NAMALWA (cell line): Measurements from ENCODE around the gene PDE4DIP.
"Not testable (repeated sequence)": the region's sequence is repeated elsewhere in the genome, so short reads cannot be mapped to it uniquely, and the experiment has no call there.

Experiments
- DNase-seq: peaks from one replicate; pipeline ENCODE4 v3.0.0-alpha.2; 2015; ENCODE audit warnings: low spot score

The PDE4DIP gene

DNA sequence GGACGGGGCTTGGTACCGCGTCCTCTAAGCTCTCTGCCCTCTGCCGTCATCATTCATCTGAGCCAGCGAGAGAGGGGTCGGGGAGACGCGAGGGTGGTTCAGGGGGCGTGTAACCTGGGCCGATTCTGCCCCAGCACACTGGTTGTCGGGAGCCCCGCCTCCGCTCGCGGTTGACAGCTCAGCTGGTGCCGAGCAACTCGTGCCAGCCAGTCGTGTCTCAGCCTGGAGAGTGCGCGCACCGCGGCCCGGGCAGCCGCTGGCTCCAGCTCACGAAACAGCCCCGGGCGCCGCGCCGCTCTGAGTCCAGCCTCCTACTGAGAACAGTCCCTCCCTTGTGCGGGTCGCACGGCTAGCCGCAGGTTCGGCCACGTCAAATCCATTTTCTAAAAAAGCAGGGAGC lies at the start of gene PDE4DIP:
TSS of gene PDE4DIP (plus strand) at position 209 of the 400 bp plus-strand sequence. CDS start 347 bp downstream, outside the sequence.
- DNase-seq: not testable (repeated sequence)

DNA sequence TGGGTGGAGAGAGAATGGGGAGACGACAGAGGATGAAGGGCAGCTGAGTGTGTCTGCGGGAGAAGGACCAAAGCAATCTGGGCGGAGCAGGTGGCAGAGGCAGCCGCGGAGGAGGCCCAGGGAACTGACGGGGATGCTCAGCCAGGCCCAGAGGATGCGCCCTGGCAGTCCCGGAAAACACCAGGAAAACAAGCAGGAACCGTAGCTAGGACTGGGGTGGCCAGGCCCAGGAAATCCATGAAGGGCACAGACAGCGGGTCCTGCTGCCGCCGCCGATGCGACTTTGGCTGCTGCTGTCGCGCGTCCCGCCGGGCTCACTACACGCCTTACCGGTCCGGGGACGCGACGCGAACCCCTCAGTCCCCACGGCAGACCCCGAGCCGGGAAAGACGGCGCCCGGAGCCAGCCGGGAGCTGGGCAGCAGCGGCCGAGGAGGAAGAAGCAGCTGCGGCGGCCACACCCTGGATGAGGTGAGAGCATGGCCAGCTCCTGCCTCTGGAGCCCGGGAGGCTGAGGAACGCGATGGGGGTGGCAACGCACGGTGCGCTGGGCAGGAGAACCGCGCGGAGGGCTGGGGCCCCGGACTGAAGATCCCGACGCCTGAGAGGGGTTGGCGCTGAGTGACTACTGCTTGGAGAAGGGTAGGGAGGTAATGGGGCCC lies 35.8 kb upstream of the PDE4DIP start:
- not testable (repeated sequence) for DNase-seq

DNA sequence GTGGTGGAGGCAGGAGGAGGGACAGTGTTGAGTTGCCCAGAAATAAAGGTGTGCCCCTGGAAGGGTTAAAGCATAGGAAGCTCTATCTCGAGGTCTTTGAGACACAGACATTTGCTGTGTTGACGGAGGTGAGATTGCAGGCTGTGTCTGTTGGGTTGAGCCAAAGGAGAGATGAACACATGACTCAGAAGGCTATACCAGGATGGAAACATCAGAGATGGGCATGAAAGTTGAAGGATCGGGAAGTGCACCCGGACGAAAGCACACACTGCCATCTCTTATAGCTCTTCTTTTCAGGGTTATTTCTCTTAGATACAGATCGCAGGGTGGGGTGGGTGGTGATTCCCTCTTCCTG lies 35.3 kb upstream of the PDE4DIP start:
- DNase-seq: not testable (repeated sequence)

DNA sequence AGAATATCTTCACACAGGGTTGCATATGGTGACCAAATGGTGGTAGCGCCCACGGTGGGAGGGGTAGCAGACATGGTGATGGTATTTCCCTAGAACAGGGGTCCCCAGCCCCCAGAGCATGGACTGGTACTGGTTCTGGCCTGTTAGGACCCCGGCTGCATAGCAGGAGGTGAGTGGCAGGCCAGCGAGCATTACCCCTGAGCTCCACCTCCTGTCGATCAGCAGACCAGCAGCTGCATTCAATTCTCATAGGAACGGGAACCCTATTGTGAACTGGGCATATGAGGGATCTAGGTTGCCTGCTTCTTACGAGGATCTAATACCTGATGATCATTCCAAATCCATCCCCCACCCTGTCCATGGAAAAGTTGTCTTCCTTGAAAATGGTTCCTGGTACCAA lies 22.0 kb upstream of the PDE4DIP start:
- not testable (repeated sequence) for DNase-seq

DNA sequence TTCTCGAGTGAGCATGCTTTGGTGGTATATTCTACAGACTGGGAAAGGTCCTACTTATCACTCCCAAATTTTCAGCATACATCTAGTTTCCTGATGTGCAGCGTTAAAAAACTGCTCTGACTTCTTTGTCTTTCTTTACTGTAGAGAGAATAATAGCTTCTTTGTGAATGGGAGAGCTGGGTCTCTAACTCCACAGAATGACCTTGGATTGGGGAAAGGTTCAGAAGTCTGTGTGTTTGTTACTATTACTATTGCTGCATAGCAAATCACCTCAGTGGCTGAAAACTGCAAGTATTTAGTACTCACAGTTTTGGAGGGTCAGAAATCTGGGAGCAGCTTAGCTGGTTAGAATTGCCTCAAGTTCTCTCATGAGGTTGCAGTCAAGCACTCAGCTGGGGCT lies 20.4 kb upstream of the PDE4DIP start:
- DNase-seq: not testable (repeated sequence)

DNA sequence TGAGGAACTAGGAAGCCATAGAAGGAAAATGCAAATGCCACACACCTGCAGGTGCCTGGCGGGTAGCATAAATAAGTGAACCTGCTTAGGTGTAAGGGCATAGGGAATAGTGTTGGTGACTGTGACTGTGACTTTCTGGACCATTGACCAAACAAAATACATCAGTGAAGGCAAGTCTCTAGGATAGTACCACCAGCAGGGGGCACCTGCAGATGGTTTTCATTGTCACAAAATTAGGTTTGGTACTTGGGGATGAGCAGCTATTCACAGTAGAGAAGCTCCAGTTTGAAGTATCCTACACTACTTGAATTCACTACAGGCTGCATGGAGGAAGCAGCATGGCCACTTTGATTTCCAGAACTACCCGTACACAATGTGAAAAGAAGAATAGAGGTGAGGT lies 19.2 kb upstream of the PDE4DIP start:
- DNase-seq: not testable (repeated sequence)

DNA sequence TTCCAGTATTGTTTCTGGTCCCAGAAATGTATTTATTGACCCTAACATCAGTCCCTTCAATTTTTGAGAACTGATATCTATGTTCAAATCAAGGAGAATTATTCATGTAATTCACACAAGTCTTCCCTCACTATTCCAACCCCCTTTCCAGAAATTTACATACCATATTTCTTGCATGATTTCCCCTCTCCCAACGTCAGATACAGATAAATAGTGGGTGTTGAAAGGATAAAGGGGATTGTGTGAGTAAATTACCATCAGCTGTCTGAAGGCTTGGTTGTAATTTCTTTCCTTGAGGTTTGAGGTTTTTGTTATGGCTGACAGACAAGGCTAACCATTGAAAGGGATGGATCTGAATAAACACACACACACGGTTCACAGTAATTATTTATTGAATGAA lies 15.7 kb upstream of the PDE4DIP start:
- not testable (repeated sequence) for DNase-seq

DNA sequence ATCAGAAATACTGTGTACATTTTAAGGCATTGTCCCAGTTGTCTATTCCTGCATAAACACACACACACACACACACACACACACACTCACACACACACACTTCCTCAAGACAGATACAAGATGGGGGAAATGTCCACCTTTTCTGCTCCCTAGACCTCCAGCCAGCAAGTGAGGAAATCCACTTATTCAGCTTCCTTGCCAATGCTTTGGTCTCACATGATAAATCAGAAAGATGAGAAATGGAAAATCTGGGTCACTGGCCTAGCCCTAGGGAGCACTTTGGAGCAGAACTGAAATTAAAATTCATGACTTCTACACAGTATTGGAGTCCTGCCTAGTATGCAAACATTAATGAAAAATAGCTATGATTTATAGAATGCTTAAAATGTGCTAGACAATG lies 15.3 kb upstream of the PDE4DIP start:
- DNase-seq: not testable (repeated sequence)

DNA sequence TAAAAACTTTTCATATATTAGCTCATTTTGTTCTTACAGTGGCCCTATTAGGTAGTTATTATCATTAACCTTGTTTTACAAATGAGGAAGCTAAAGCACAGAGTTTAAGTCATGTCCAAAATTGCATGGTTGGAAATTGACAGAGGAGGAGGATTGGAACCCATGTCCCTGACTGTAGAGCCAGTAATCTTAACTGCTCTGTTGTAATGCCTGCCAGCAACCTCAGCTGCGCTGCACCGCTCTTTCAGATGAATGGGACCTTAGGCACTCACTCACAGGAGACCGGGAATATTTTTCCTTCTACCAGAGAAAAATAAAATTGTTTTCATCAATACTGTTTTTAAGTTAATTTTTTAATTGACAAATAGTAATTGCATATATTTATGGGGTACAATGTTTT lies 14.9 kb upstream of the PDE4DIP start:
- DNase-seq: not testable (repeated sequence)

DNA sequence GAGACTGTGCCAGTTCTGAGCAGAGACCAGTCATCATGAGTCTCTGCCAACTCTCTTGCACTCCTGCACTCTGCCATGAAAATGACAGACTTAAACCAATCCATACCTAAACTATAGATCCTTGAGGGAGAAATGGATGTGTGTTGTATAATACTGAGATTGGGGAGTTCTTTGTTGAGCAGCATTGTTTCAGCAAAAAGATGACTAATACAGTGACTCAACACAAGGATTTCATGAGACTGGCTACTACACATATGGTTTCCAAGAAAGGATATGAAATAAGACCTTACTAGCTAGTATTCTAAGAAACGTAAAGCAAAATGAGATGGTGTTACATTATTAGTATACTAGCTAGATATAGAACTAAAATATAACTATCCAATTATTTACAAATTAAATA lies 3.0 kb upstream of the PDE4DIP start:
- not testable (repeated sequence) for DNase-seq

DNA sequence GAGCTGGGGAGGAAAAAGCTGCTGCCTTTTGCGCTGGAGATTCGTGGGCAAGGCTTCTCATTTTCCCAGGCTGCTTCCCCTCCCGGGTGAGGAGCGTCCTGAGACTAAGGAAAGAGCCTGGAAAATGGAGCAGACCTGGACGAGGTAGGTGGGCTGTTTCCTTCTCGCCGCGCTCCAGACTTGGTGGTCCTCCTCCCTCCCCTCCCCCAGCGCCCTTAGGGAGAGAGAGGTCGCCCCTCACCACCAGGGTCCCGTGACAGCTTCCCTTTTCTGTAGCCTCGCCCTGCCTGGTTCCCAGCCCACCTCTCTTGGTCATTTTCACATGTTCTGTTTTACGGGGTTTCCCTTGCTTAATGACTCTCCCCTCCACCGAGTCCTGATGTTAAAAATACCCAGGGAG lies 423 bp downstream of the PDE4DIP start:
- DNase-seq: not testable (repeated sequence)

DNA sequence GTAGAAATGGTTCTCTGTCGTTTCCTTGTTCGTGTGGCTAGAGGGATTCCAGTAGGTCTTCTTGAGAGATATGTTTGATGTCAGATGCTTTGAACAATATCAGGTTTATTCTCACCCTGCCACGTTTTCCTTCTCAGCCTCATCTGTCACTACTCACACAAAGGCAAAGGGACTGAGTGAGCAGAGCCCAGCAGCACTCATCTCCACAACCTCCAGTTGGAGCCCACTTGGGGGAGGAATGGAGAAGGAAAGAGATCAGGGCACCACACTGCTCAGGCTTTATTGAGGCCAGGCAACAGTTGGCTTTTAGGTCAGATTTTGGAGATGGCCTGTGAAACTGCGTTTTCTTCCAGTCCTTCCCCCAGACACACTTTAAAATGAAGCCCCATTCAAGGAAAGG lies 840 bp downstream of the PDE4DIP start:
- DNase-seq: not testable (repeated sequence)

DNA sequence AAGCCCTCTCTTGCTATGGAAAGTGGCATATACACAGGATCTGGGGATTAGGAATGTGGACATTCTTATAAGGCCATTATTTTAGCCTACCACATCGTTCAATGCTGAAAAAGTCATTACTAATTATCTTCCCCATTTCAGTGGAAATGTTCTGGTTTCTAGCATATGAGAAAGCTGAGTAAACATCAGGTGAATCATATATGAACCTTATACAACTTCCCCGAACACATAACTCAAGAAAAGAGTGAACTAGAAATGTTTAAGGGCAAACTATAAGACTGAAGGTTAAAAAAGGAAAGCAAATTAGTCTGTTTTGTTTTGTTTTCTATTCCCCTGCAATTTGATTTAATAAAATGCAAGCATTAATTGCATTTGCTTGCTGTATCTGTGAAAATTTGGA lies 6.1 kb downstream of the PDE4DIP start:
- DNase-seq: not testable (repeated sequence)

DNA sequence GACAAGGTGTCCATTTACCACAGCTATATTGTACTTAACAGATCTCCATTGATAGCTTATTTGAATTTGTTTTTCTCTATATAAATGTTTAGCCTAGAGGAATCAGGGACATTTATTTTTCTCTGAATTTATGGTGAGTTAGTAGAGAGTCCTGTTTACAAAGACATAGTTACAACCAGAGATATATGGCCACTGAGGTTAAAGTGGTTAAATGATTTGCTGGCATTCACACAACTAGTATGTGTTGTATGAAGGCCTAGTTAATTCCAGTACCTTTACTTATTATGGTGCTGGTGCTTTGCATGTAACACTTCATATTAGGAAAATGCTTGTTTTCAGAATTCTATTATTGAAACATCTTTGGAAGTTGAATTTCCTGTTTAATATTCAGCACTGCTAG lies 6.6 kb downstream of the PDE4DIP start:
- not testable (repeated sequence) for DNase-seq

DNA sequence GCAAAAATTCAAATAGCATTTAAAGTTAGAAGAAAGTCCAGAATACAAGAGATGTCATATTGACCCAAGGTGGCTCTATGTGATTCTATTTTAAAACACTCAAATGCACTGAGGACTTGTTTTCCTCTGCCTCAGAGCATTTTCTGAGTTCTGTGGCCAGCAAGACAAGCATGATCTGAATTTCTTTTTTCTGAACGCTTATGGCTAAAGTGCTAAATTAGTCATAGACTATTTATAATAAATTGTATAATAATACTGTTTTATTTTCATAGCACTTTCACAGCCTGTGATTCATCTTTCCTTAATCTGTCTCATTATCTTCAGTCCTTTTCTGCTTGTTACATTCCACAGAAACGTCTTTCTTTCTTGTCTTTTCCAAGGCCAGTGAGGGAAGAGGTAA lies 7.5 kb downstream of the PDE4DIP start:
- not testable (repeated sequence) for DNase-seq

DNA sequence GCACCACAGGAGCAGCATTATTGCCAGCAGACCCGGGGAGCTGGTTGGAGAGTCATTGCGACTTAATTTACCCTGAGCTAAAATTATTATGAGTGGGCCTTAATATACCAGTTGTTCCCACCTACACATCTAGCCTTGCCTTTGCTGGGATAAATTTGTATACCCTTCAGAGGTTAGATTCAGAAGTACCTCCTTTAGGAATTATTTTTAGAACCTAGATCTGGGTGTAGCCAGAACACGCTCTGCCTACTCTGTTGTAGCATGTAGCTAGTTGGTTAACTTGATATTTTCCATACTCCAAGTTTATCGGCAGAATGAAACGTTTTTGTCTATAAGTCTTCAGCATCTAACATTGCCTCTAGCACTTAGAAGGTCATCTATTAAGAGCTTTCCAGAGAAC lies 9.1 kb downstream of the PDE4DIP start:
- not testable (repeated sequence) for DNase-seq

DNA sequence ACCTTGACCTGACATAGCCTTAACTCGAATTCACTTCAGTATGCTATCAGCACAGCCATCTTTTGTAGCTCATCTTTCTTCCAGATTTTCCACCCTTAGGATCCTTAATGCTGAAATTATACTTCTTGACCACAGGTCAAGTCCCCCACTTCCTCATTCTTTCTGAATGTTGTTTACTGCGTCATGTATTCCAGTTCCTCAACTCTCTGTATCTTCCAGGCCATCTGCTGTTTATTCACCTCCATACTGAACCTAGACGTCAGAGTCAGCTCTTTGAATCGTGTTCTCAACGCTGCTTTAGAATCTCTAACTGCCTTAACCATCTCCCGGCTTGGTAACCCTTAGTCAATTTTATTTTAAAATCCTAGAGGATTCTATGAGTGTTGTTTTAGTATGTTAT lies 9.8 kb downstream of the PDE4DIP start:
- not testable (repeated sequence) for DNase-seq

DNA sequence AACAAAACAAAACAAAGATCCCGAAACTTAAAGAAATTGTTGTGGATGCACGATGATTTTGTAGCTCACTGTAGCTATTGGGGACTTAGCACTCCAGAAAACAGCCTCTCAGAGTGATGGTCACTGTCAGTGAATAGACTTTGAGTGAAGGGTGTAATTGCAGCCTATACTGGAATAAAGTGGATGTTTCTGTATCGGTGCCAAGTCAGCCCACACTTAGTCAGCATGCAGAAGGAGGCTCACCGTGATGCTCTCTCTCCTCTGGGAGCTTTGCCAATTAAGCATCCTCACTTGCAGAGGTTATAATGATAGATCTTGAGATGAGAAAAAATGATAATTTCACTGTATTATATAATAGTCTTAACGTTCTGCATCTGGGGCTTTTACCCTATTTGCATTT lies 11.1 kb downstream of the PDE4DIP start:
- not testable (repeated sequence) for DNase-seq

DNA sequence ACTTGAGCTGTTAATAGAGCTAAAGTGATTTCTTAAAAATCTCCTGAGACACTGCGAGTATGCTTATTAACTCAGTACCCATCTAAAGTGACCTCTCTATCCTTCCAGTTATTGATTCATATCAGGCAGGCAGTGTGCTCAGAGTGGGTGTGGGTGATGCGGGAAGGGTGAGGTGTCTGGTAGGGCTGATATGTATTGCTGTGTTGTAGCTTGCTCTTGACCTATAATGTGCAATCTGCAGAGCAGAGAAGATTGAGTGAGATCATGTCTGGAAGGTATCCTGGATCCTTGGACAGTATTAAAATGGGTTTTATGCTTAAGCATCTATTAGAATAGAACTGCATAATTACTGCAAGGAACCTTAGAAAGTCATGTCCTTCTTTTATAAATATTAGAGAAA lies 15.8 kb downstream of the PDE4DIP start:
- DNase-seq: not testable (repeated sequence)

DNA sequence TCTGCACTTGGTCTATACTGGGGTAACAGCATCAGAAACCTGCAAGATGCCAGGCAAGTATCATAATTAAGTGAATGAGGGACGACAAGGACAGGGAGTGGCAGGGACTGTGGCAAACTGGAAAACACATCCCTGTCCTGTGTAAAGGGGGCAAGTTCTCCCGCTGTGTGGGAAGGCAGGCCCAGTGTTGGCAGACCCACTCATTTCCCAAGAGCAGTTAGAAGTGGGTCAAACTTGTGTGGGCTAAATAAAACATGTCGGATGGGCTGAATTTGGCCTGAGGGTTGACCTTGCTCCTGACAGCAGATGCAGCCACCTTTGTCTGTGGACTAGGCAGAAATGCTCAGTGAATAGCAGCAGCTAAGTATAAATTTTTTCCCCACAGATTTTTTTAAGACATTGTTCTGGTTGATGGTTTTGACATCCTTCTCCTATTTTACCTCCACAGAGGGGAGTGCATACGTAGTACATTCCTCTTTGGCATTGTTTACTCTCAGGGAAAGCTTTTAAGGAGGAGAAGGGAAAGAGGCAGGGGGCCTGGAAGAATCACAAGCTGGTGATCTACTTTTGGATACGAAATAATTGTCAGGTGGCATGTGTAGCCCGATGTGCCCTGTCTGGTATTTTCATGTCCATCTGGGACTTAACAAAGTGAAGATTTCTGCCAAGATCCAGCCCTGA lies 16.5 kb downstream of the PDE4DIP start:
- DNase-seq: not testable (repeated sequence)

DNA sequence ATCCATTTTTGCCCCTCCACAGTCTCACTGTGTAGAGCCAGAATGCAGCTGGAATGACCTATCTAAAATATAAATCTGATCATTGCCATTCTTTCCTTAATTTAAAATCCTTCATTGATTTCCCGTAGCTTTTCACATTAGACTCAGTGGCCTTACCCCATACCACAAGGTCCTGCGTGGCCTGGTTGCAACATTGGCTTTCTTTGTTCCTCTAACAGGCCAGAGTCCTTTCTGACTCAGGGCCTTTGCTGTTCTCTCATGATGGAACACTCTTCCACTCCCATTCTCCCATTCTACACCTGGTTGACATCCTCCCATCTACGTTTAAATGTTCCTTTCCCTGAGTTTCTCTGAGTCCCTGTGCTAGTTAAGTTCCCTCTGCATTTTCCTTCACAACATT lies 18.4 kb downstream of the PDE4DIP start:
- DNase-seq: not testable (repeated sequence)

DNA sequence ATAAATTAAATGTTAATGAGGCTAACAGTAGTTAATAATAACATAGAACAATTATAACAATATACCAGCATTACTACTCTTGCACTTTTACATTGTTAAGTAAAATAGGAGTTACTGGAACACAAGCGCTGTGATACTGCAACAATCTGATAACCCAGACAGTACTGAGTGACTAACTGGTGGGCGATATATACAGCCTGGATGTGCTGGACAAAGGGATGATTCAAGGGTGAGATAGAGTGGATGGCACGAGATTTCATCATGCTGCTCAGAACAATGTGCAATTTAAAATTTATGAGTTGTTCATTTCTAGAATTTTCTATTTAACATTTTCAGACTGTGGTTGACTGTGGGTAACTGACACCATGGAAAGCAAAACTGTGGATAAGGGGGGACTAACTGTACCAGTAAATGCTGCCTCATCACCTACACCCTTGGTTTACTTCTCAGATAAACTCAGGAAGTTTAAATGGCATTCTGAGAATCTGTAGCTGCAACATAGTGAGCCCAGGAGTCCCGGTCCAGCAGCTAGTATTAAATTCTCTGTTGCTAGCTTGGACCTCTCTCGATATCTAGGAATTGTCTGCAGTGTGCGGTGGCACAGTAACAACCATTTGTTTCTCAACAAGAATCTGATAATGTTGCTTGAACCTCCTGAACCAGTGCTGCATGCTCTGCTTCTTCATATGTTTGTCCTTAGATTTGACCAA lies 24.9 kb downstream of the PDE4DIP start:
- not testable (repeated sequence) for DNase-seq

DNA sequence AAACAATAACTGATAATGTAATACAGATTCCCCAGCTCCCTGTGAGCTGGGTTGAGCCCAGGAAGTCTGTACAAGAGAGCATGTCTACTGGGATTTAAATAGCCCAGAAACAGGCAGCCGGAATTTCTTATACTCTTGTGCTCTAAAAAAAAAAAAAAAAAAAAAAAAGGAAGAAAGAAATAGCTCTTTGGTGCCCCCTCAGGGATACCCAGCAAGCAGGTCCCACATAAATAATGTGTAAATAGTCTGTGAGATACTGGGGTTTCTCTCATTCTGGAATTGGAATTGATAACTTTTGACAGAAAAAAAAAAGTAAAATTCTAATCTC lies 25.4 kb downstream of the PDE4DIP start:
- not testable (repeated sequence) for DNase-seq
